HEK293 (cell line): ENCODE data around the gene FAM118A.
A peak's percentile ranks its signal among the peaks of the same experiment; 100 is the strongest.

Source experiments
- GLI2 ChIP-seq: fragments of 450-650 bp; formaldehyde crosslinking; IDR thresholded peaks from 2 replicates; pipeline ENCODE4; 2017; ENCODE audit warnings: missing biosample characterization, missing genetic modification characterization, low read depth, borderline replicate concordance
- HOXC10 ChIP-seq: sonication (generic); formaldehyde crosslinking; IDR thresholded peaks from 2 replicates; pipeline ENCODE4 v1.8.1; 2023; ENCODE audit warnings: mild to moderate bottlenecking, missing genetic modification reagents
- OVOL3 ChIP-seq: fragments of 450-650 bp; formaldehyde crosslinking; IDR thresholded peaks from 2 replicates; pipeline ENCODE4 v1.5.1; 2016; ENCODE audit warnings: missing biosample characterization, missing genetic modification characterization
- PATZ1 ChIP-seq: fragments of 450-650 bp; formaldehyde crosslinking; IDR thresholded peaks from 2 replicates; pipeline ENCODE4 v1.5.1; 2016; ENCODE audit warnings: missing biosample characterization, missing genetic modification characterization
- TRIM28 ChIP-seq: IDR thresholded peaks from 2 replicates; pipeline ENCODE4 v1.6.1; 2011; ENCODE audit warnings: low read length, control low read depth, borderline replicate concordance
- TSHZ1 ChIP-seq: fragments of 450-650 bp; formaldehyde crosslinking; IDR thresholded peaks from 2 replicates; pipeline ENCODE4 v1.5.1; 2016; ENCODE audit warnings: missing biosample characterization, missing genetic modification characterization, borderline replicate concordance
- ZBTB11 ChIP-seq: fragments of 450-650 bp; formaldehyde crosslinking; conservative IDR thresholded peaks from 2 replicates; pipeline ENCODE4 v1.5.1; 2016; ENCODE audit warnings: low read depth, missing biosample characterization, missing genetic modification characterization
- ZBTB21 ChIP-seq: fragments of 450-650 bp; formaldehyde crosslinking; IDR thresholded peaks from 2 replicates; pipeline ENCODE4 v1.5.1; 2017; ENCODE audit warnings: missing biosample characterization, missing genetic modification characterization
- ZBTB7A ChIP-seq: fragments of 450-650 bp; formaldehyde crosslinking; IDR thresholded peaks from 2 replicates; pipeline ENCODE4 v1.5.1; 2016; ENCODE audit warnings: low read depth, missing biosample characterization, missing genetic modification characterization
- ZNF133 ChIP-seq: fragments of 450-650 bp; formaldehyde crosslinking; IDR thresholded peaks from 2 replicates; pipeline ENCODE4 v1.5.1; 2016; ENCODE audit warnings: missing biosample characterization, missing genetic modification characterization
- ZNF239 ChIP-seq: fragments of 450-650 bp; formaldehyde crosslinking; IDR thresholded peaks from 2 replicates; pipeline ENCODE4 v1.5.1; 2016; ENCODE audit warnings: missing biosample characterization, missing genetic modification characterization
- ZNF341 ChIP-seq: fragments of 450-650 bp; formaldehyde crosslinking; IDR thresholded peaks from 2 replicates; pipeline ENCODE4; 2016; ENCODE audit warnings: low read depth, missing biosample characterization, missing genetic modification characterization
- ZNF350 ChIP-seq: fragments of 450-650 bp; formaldehyde crosslinking; IDR thresholded peaks from 2 replicates; pipeline ENCODE4 v1.5.0; 2017; ENCODE audit warnings: missing biosample characterization, mild to moderate bottlenecking, missing genetic modification characterization
- ZNF404 ChIP-seq: fragments of 450-650 bp; formaldehyde crosslinking; IDR thresholded peaks from 2 replicates; pipeline ENCODE4 v1.5.1; 2017; ENCODE audit warnings: missing biosample characterization, missing genetic modification characterization
- ZNF513 ChIP-seq: fragments of 450-650 bp; IDR thresholded peaks from 2 replicates; pipeline ENCODE4 v1.5.1; 2018; ENCODE audit warnings: missing biosample characterization, missing genetic modification characterization
- ZNF544 ChIP-seq: fragments of 450-650 bp; formaldehyde crosslinking; IDR thresholded peaks from 2 replicates; pipeline ENCODE4 v1.5.0; 2017; ENCODE audit warnings: missing biosample characterization, missing genetic modification characterization
- ZNF555 ChIP-seq: fragments of 450-650 bp; formaldehyde crosslinking; conservative IDR thresholded peaks from 2 replicates; pipeline ENCODE4 v1.5.1; 2017; ENCODE audit warnings: missing biosample characterization, mild to moderate bottlenecking, missing genetic modification characterization, inconsistent platforms
- ZNF560 ChIP-seq: fragments of 450-650 bp; formaldehyde crosslinking; IDR thresholded peaks from 2 replicates; pipeline ENCODE4 v1.5.1; 2017; ENCODE audit warnings: missing biosample characterization, missing genetic modification characterization, borderline replicate concordance
- ZNF624 ChIP-seq: fragments of 450-650 bp; formaldehyde crosslinking; IDR thresholded peaks from 2 replicates; pipeline ENCODE4 v1.5.1; 2017; ENCODE audit warnings: missing biosample characterization, missing genetic modification characterization
- ZNF692 ChIP-seq: fragments of 450-650 bp; formaldehyde crosslinking; IDR thresholded peaks from 2 replicates; pipeline ENCODE4 v1.5.1; 2016; ENCODE audit warnings: missing biosample characterization, missing genetic modification characterization
- ZNF792 ChIP-seq: fragments of 450-650 bp; formaldehyde crosslinking; IDR thresholded peaks from 2 replicates; pipeline ENCODE4 v1.5.1; 2016; ENCODE audit warnings: missing biosample characterization, missing genetic modification characterization
- ZNF830 ChIP-seq: fragments of 450-650 bp; IDR thresholded peaks from 2 replicates; pipeline ENCODE4 v1.5.0; 2018; ENCODE audit warnings: missing biosample characterization, missing genetic modification characterization, low read depth, mild to moderate bottlenecking, moderate library complexity
- ZSCAN30 ChIP-seq: fragments of 450-650 bp; IDR thresholded peaks from 2 replicates; pipeline ENCODE4 v1.5.1; 2018; ENCODE audit warnings: missing biosample characterization, mild to moderate bottlenecking, missing genetic modification characterization, moderate library complexity
- ZSCAN5A ChIP-seq: fragments of 450-650 bp; formaldehyde crosslinking; IDR thresholded peaks from 2 replicates; pipeline ENCODE4 v1.5.1; 2016; ENCODE audit warnings: missing biosample characterization, missing genetic modification characterization

Gene FAM118A

DNA sequence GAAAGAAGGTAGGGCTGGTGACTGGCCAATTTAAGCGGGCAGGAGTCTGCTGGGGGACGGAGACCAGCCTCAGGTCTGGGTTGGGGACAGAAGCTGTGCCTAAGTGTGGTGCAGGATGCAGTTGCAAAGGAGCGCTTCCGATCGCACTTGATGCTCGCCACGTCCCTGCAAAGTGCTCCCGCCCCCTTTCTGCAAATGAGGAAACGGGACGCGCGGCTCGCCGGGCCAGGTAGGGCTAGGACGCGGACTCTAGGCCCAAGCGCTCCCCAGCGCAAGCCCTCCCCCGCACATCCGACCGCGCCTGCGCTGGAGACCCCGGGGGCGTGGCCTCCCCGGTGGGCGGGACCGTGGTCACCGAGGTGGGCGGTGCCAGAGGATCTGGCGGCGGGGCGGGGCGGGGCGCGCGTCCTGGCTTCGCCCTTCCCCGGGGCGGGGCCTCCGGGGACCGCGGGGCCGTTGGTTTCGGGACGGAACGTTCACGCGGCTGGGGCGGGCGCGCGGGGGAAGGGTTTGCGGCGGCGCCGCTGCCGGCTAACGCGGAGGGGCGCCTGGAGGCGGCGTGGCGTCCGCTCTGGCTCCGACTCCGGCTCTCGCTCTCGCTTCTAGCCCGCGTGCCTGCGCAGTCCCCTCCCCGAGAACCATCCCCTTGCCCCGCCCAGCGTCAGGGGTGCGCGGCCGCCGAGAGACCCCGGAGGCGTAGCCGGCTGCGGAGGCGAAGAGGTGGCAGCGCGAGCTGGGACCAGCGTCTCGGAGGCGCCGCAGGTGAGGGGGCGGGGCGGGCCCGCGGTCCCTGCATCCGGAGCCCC lies at the start of gene FAM118A (continued):
- no peak for TF ChIP-seq ZNF513 (tag by site-specific recombination)
- peak; percentile 82 for TF ChIP-seq PATZ1
- no peak for TF ChIP-seq ZBTB21
- TF ChIP-seq ZNF830 (tag by site-specific recombination): no peak
- no peak for TF ChIP-seq ZNF341 (tag by site-specific recombination)
- TF ChIP-seq ZNF792 (tag by site-specific recombination): no peak
- TF ChIP-seq ZNF555 (tag by site-specific recombination): no peak
- TF ChIP-seq ZNF404 (tag by site-specific recombination): no peak
- TF ChIP-seq HOXC10 (CRISPR knock-in tag): no peak
- no peak for TF ChIP-seq ZNF544
- no peak for TF ChIP-seq ZNF133
- TF ChIP-seq OVOL3 (tag by site-specific recombination): no peak
- TF ChIP-seq ZBTB11: peak; percentile 98
- TF ChIP-seq ZNF350 (tag by site-specific recombination): no peak
- TF ChIP-seq GLI2 (tag by site-specific recombination): no peak
- TF ChIP-seq TRIM28: peak; percentile 58; the same call in 1 of the 2 replicates
- TF ChIP-seq ZNF560 (tag by site-specific recombination): no peak
- TF ChIP-seq TSHZ1: no peak; the same call in 1 of the 2 replicates
- TF ChIP-seq ZNF239: no peak
- no peak for TF ChIP-seq ZNF624 (tag by site-specific recombination)
- TF ChIP-seq ZNF692 (tag by site-specific recombination): peak; percentile 85
- peak; percentile 38; the same call in 1 of the 2 replicates for TF ChIP-seq ZBTB7A (tag by site-specific recombination)
- TF ChIP-seq ZSCAN5A (tag by site-specific recombination): peak; percentile 69; the same call in 1 of the 2 replicates
- TF ChIP-seq ZSCAN30 (tag by site-specific recombination): peak; percentile 93
